ENCODE measurements around the gene UBE2N.

The UBE2N gene

GRCh38 chr12:93426412-93426805 lies 15.3 kb downstream of the UBE2N start:
- Histone ChIP-seq H3K4me1 (ENCODE audit: control insufficient read depth in 2 of 2, insufficient read depth in 1 of 2, low read depth in 1 of 2, low read length in 2 of 2) (peaks cover 0 to 2% of the 10 kb centered on the region in 2 donors), H3K4me3 (ENCODE audit: low read length in 2 of 2) (no peak overlapping the region), H2AK5ac (ENCODE audit: low read depth, low read length) (no peak overlapping the region), H2AFZ (ENCODE audit: low read length) (no peak overlapping the region), H2BK5ac (ENCODE audit: low read length) (no peak overlapping the region), H3K27ac (replicated peaks; ENCODE audit: low read length) (no peak overlapping the region), H4K8ac (ENCODE audit: low read depth, low read length) (no peak overlapping the region), H4K91ac (ENCODE audit: low read depth, low read length, poor library complexity) (no peak overlapping the region), H3K79me1 (ENCODE audit: low read depth, low read length) (peaks cover 3% of the 10 kb centered on the region), H3K18ac (ENCODE audit: low read length) (no peak overlapping the region), H3K9me3 (replicated peaks in 1 of 2; ENCODE audit: control insufficient read depth in 2 of 2, insufficient read depth in 1 of 2, low read depth in 1 of 2, low read length in 2 of 2) (no peaks in the 10 kb centered on the region), H3K14ac (ENCODE audit: low read length) (no peak overlapping the region), H2BK15ac (ENCODE audit: low read length) (no peak overlapping the region), H3K27me3 (ENCODE audit: control insufficient read depth in 3 of 3, insufficient read depth in 3 of 3, low read depth in 1 of 3, low read length in 3 of 3) (no peaks in the 10 kb centered on the region), H3K9ac (ENCODE audit: low read depth, low read length, poor library complexity) (no peak overlapping the region), H3K4ac (ENCODE audit: low read length) (no peak overlapping the region), H2BK120ac (ENCODE audit: low read depth, low read length) (no peak overlapping the region), H3K23ac (ENCODE audit: low read depth, low read length, poor library complexity) (no peak overlapping the region), H3K36me3 (replicated peaks in 1 of 2; ENCODE audit: control insufficient read depth in 2 of 2, insufficient read depth in 2 of 2, low read length in 2 of 2) (peaks cover 0 to 12% of the 10 kb centered on the region in 2 donors), H2BK12ac (ENCODE audit: low read length) (no peak overlapping the region), H3K4me2 (ENCODE audit: insufficient read depth, low read length, poor library complexity, severe bottlenecking) (no peak overlapping the region)
- whole genome bisulfite sequencing, 2 donors (ENCODE audit: extremely low coverage in 2 of 2, insufficient read length in 2 of 2, insufficient replicate concordance in 1 of 2), result no CpG with 5 or more reads among the region's 1 CpG
- no peak for DNase-seq (ENCODE audit: low spot score)

- no peak overlapping the region for H4K91ac ChIP-seq (ENCODE audit: low read depth, low read length, poor library complexity)
- no peak overlapping the region for H3K9ac ChIP-seq (ENCODE audit: low read depth, low read length, poor library complexity)
- no peak overlapping the region for H3K18ac ChIP-seq (ENCODE audit: low read length)
- H3K9me3 ChIP-seq (replicated peaks in 1 of 2; ENCODE audit: control insufficient read depth in 2 of 2, insufficient read depth in 1 of 2, low read depth in 1 of 2, low read length in 2 of 2), result no peaks in the 10 kb centered on the region
- H2BK120ac ChIP-seq (ENCODE audit: low read depth, low read length), result no peak overlapping the region
- no peak overlapping the region for H4K8ac ChIP-seq (ENCODE audit: low read depth, low read length)
- no peak overlapping the region for H3K4me3 ChIP-seq (ENCODE audit: low read length in 2 of 2)
- H3K4me1 ChIP-seq (ENCODE audit: control insufficient read depth in 2 of 2, insufficient read depth in 1 of 2, low read depth in 1 of 2, low read length in 2 of 2), result peaks cover 0 to 2% of the 10 kb centered on the region in 2 donors
- no peak overlapping the region for H3K23ac ChIP-seq (ENCODE audit: low read depth, low read length, poor library complexity)
- H2AK5ac ChIP-seq (ENCODE audit: low read depth, low read length), result no peak overlapping the region
- no peak overlapping the region for H3K27ac ChIP-seq (replicated peaks; ENCODE audit: low read length)
- H3K36me3 ChIP-seq (replicated peaks in 1 of 2; ENCODE audit: control insufficient read depth in 2 of 2, insufficient read depth in 2 of 2, low read length in 2 of 2), result peaks cover 0 to 12% of the 10 kb centered on the region in 2 donors
- no peak overlapping the region for H3K14ac ChIP-seq (ENCODE audit: low read length)
- no CpG with 5 or more reads among the region's 8 CpGs for WGBS, 2 donors (ENCODE audit: extremely low coverage in 2 of 2, insufficient read length in 2 of 2, insufficient replicate concordance in 1 of 2)
- no peak overlapping the region for H2AFZ ChIP-seq (ENCODE audit: low read length)
- H3K79me1 ChIP-seq (ENCODE audit: low read depth, low read length), result peaks cover 3% of the 10 kb centered on the region
- no peaks in the 10 kb centered on the region for H3K27me3 ChIP-seq (ENCODE audit: control insufficient read depth in 3 of 3, insufficient read depth in 3 of 3, low read depth in 1 of 3, low read length in 3 of 3)
- H2BK5ac ChIP-seq (ENCODE audit: low read length), result no peak overlapping the region
- no peak overlapping the region for H2BK15ac ChIP-seq (ENCODE audit: low read length)
- no peak overlapping the region for H2BK12ac ChIP-seq (ENCODE audit: low read length)
- H3K4me2 ChIP-seq (ENCODE audit: insufficient read depth, low read length, poor library complexity, severe bottlenecking), result no peak overlapping the region
- no peak overlapping the region for H3K4ac ChIP-seq (ENCODE audit: low read length)
- DNase-seq (ENCODE audit: low spot score), result no peak
Observed at GRCh38 chr12:93425736-93426411, 15.9 kb downstream of the UBE2N start.

GRCh38 chr12:93422050-93422449 lies 19.7 kb downstream of the UBE2N start:
- Histone ChIP-seq H2BK120ac (ENCODE audit: low read depth, low read length) (no peak overlapping the region), H2BK15ac (ENCODE audit: low read length) (no peak overlapping the region), H3K27ac (replicated peaks; ENCODE audit: low read length) (no peak overlapping the region), H3K4ac (ENCODE audit: low read length) (no peak overlapping the region), H4K91ac (ENCODE audit: low read depth, low read length, poor library complexity) (no peak overlapping the region), H3K14ac (ENCODE audit: low read length) (no peak overlapping the region), H3K27me3 (ENCODE audit: control insufficient read depth in 3 of 3, insufficient read depth in 3 of 3, low read depth in 1 of 3, low read length in 3 of 3) (no peaks in the 10 kb centered on the region), H3K4me1 (ENCODE audit: control insufficient read depth in 2 of 2, insufficient read depth in 1 of 2, low read depth in 1 of 2, low read length in 2 of 2) (peaks cover 0 to 2% of the 10 kb centered on the region in 2 donors), H3K79me1 (ENCODE audit: low read depth, low read length) (no peaks in the 10 kb centered on the region), H4K8ac (ENCODE audit: low read depth, low read length) (no peak overlapping the region), H3K4me2 (ENCODE audit: insufficient read depth, low read length, poor library complexity, severe bottlenecking) (no peak overlapping the region), H3K23ac (ENCODE audit: low read depth, low read length, poor library complexity) (no peak overlapping the region), H2BK12ac (ENCODE audit: low read length) (no peak overlapping the region), H3K18ac (ENCODE audit: low read length) (no peak overlapping the region), H2BK5ac (ENCODE audit: low read length) (no peak overlapping the region), H3K9ac (ENCODE audit: low read depth, low read length, poor library complexity) (no peak overlapping the region), H2AFZ (ENCODE audit: low read length) (no peak overlapping the region), H3K9me3 (replicated peaks in 1 of 2; ENCODE audit: control insufficient read depth in 2 of 2, insufficient read depth in 1 of 2, low read depth in 1 of 2, low read length in 2 of 2) (no peaks in the 10 kb centered on the region), H3K4me3 (ENCODE audit: low read length in 2 of 2) (no peak overlapping the region), H3K36me3 (replicated peaks in 1 of 2; ENCODE audit: control insufficient read depth in 2 of 2, insufficient read depth in 2 of 2, low read length in 2 of 2) (peaks cover 0 to 5% of the 10 kb centered on the region in 2 donors), H2AK5ac (ENCODE audit: low read depth, low read length) (no peak overlapping the region)
- no CpG with 5 or more reads among the region's 2 CpGs for WGBS, 2 donors (ENCODE audit: extremely low coverage in 2 of 2, insufficient read length in 2 of 2, insufficient replicate concordance in 1 of 2)
- no peak for DNase-seq (ENCODE audit: low spot score)

DNA sequence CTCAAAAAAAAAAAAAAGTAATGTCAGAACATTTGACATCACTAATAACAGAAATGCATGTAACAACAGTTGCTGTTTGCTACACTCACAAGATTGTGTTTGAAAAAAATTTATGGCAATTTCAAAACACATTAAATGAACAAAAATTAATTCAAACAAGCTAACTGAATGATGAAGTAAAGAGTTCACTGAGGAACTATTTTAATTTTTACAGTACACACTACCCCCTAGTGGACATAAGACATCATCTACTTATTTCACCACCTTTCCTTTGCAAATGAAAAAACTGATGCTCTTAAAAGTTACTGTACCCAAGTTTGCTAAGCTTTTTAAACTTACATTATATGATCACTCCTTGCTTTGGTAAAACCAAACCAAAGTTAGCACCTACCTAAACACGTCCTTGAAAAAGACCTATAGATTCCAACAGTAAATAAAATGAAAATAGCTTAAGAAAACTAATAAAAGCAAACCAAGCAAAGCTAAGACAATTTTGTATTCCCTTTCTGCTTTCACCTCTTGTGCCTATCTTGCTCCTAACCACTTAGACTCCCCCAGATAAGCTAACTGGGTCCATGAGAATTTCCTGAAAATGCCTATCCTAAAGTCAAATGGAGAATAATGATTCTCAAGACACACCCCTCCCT lies 22.2 kb downstream of the UBE2N start:
- H3K27ac ChIP-seq (replicated peaks; ENCODE audit: low read length), result no peak overlapping the region
- H2AK5ac ChIP-seq (ENCODE audit: low read depth, low read length), result no peak overlapping the region
- H2BK12ac ChIP-seq (ENCODE audit: low read length), result no peak overlapping the region
- H3K27me3 ChIP-seq (ENCODE audit: control insufficient read depth in 3 of 3, insufficient read depth in 3 of 3, low read depth in 1 of 3, low read length in 3 of 3), result no peaks in the 10 kb centered on the region
- peaks cover 1% of the 10 kb centered on the region for H3K79me1 ChIP-seq (ENCODE audit: low read depth, low read length)
- no peak overlapping the region for H3K18ac ChIP-seq (ENCODE audit: low read length)
- H2BK120ac ChIP-seq (ENCODE audit: low read depth, low read length), result no peak overlapping the region
- H3K23ac ChIP-seq (ENCODE audit: low read depth, low read length, poor library complexity), result no peak overlapping the region
- no peak overlapping the region for H3K4me3 ChIP-seq (ENCODE audit: low read length in 2 of 2)
- H3K4me1 ChIP-seq (ENCODE audit: control insufficient read depth in 2 of 2, insufficient read depth in 1 of 2, low read depth in 1 of 2, low read length in 2 of 2), result peaks cover 0 to 2% of the 10 kb centered on the region in 2 donors
- WGBS, 2 donors (ENCODE audit: extremely low coverage in 2 of 2, insufficient read length in 2 of 2, insufficient replicate concordance in 1 of 2), result no CpG with 5 or more reads among the region's 1 CpG
- no peak overlapping the region for H3K14ac ChIP-seq (ENCODE audit: low read length)
- H2BK15ac ChIP-seq (ENCODE audit: low read length), result no peak overlapping the region
- no peak overlapping the region for H3K4ac ChIP-seq (ENCODE audit: low read length)
- no peak for DNase-seq (ENCODE audit: low spot score)
- no peak overlapping the region for H3K4me2 ChIP-seq (ENCODE audit: insufficient read depth, low read length, poor library complexity, severe bottlenecking)
- peaks cover 0 to 8% of the 10 kb centered on the region in 2 donors for H3K36me3 ChIP-seq (replicated peaks in 1 of 2; ENCODE audit: control insufficient read depth in 2 of 2, insufficient read depth in 2 of 2, low read length in 2 of 2)
- H4K8ac ChIP-seq (ENCODE audit: low read depth, low read length), result no peak overlapping the region
- no peak overlapping the region for H2BK5ac ChIP-seq (ENCODE audit: low read length)
- no peak overlapping the region for H4K91ac ChIP-seq (ENCODE audit: low read depth, low read length, poor library complexity)
- H2AFZ ChIP-seq (ENCODE audit: low read length), result no peak overlapping the region
- H3K9me3 ChIP-seq (replicated peaks in 1 of 2; ENCODE audit: control insufficient read depth in 2 of 2, insufficient read depth in 1 of 2, low read depth in 1 of 2, low read length in 2 of 2), result no peaks in the 10 kb centered on the region
- no peak overlapping the region for H3K9ac ChIP-seq (ENCODE audit: low read depth, low read length, poor library complexity)

All from neuronal stem cell (in vitro differentiated cells).